Ishikawa (cell line): ENCODE measurements around the gene MAMLD1.

Experiments
- CEBPB ChIP-seq: IDR thresholded peaks from 2 replicates; pipeline ENCODE4 v1.6.1; 2012
- CREB1 ChIP-seq: IDR thresholded peaks from 2 replicates; pipeline ENCODE4 v1.6.1; 2012; ENCODE audit warnings: low read depth
- EGR1 ChIP-seq: IDR thresholded peaks from 2 replicates; pipeline ENCODE4 v1.6.1; 2012
- EP300 ChIP-seq: IDR thresholded peaks from 2 replicates; pipeline ENCODE4 v1.6.1; 2012; ENCODE audit warnings: borderline replicate concordance
- FOXM1 ChIP-seq: IDR thresholded peaks from 2 replicates; pipeline ENCODE4 v1.6.1; 2012; ENCODE audit warnings: low read depth, borderline replicate concordance
- NFIC ChIP-seq: IDR thresholded peaks from 2 replicates; pipeline ENCODE4 v1.6.1; 2012
- RAD21 ChIP-seq: IDR thresholded peaks from 2 replicates; pipeline ENCODE4 v1.6.1; 2012; ENCODE audit warnings: low read depth
- TAF1 ChIP-seq: IDR thresholded peaks from 2 replicates; pipeline ENCODE4 v1.6.1; 2012; ENCODE audit warnings: low read depth, mild to moderate bottlenecking
- TCF12 ChIP-seq: IDR thresholded peaks from 2 replicates; pipeline ENCODE4 v1.6.1; 2012; ENCODE audit warnings: low read depth
- TEAD4 ChIP-seq: IDR thresholded peaks from 2 replicates; pipeline ENCODE4 v1.6.1; 2012
- YY1 ChIP-seq: IDR thresholded peaks from 2 replicates; pipeline ENCODE4 v1.6.1; 2012; ENCODE audit warnings: low read depth
- ZBTB7A ChIP-seq: IDR thresholded peaks from 2 replicates; pipeline ENCODE4 v1.6.1; 2012; ENCODE audit warnings: low read depth
- TF ChIP-seq, protein P1 (sequence below): IDR thresholded peaks from 2 replicates; pipeline ENCODE4 v1.6.1; 2012; ENCODE audit warnings: low read depth, mild to moderate bottlenecking
- TF ChIP-seq, protein P2 (sequence below): IDR thresholded peaks from 2 replicates; pipeline ENCODE4 v1.6.1; 2012
- TF ChIP-seq, protein P3 (sequence below): IDR thresholded peaks from 2 replicates; pipeline ENCODE4 v1.6.1; 2012

MAMLD1 gene

DNA sequence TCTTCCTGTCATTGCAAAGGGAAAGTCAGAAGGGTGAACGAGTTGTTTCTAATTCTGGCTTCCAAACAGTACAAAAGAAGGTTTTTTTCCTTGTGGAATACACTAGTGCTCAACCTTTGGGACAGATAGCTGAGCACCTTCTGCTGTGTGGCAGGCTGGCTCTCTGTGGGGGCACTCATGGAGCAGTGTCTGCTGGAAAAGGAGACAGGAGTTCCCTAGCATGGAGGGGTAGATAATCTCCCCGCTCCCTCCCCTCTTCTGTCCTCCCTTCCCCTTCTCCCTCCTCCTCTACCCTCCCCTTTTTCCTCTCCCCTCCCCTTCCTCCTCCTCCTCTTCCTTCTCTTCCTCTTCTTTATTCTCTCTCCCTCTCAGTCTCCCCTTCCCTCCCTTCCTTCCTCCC lies 142.9 kb downstream of the MAMLD1 start:
- TF ChIP-seq, protein P1, sequence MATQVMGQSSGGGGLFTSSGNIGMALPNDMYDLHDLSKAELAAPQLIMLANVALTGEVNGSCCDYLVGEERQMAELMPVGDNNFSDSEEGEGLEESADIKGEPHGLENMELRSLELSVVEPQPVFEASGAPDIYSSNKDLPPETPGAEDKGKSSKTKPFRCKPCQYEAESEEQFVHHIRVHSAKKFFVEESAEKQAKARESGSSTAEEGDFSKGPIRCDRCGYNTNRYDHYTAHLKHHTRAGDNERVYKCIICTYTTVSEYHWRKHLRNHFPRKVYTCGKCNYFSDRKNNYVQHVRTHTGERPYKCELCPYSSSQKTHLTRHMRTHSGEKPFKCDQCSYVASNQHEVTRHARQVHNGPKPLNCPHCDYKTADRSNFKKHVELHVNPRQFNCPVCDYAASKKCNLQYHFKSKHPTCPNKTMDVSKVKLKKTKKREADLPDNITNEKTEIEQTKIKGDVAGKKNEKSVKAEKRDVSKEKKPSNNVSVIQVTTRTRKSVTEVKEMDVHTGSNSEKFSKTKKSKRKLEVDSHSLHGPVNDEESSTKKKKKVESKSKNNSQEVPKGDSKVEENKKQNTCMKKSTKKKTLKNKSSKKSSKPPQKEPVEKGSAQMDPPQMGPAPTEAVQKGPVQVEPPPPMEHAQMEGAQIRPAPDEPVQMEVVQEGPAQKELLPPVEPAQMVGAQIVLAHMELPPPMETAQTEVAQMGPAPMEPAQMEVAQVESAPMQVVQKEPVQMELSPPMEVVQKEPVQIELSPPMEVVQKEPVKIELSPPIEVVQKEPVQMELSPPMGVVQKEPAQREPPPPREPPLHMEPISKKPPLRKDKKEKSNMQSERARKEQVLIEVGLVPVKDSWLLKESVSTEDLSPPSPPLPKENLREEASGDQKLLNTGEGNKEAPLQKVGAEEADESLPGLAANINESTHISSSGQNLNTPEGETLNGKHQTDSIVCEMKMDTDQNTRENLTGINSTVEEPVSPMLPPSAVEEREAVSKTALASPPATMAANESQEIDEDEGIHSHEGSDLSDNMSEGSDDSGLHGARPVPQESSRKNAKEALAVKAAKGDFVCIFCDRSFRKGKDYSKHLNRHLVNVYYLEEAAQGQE: no peak
- TF ChIP-seq TAF1 (no peak), YY1 (no peak), FOXM1 (no peak), NFIC (no peak), TCF12 (no peak), ZBTB7A (no peak), EP300 (no peak), RAD21 (no peak), EGR1 (no peak), TEAD4 (no peak), CEBPB (no peak), CREB1 (no peak)
- TF ChIP-seq, protein P2, sequence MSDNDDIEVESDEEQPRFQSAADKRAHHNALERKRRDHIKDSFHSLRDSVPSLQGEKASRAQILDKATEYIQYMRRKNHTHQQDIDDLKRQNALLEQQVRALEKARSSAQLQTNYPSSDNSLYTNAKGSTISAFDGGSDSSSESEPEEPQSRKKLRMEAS: no peak
- TF ChIP-seq, protein P3, sequence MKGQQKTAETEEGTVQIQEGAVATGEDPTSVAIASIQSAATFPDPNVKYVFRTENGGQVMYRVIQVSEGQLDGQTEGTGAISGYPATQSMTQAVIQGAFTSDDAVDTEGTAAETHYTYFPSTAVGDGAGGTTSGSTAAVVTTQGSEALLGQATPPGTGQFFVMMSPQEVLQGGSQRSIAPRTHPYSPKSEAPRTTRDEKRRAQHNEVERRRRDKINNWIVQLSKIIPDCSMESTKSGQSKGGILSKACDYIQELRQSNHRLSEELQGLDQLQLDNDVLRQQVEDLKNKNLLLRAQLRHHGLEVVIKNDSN: no peak

DNA sequence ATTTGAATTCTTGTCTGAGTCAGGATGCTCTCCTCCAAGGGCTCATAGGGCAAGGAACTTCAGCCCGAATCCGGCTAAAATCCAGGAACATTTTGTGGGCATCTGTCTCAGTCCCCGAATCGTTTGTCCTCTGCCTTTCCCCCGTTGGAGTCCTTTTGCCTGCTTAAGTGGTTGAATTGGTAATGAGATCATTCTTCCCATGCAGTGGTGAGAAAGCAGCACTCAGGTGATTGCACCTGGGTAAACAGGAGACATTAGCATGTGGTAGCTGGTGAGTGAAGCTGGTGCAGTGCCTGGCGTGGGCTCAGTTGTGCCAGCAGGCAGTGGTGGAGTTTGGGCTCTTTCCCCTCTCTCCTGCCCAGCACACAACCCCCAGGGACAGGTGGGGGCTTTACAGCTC lies 143.4 kb downstream of the MAMLD1 start:
- no peak for TF ChIP-seq ZBTB7A
- no peak for TF ChIP-seq FOXM1
- TF ChIP-seq CREB1: no peak
- TF ChIP-seq TAF1: no peak

DNA sequence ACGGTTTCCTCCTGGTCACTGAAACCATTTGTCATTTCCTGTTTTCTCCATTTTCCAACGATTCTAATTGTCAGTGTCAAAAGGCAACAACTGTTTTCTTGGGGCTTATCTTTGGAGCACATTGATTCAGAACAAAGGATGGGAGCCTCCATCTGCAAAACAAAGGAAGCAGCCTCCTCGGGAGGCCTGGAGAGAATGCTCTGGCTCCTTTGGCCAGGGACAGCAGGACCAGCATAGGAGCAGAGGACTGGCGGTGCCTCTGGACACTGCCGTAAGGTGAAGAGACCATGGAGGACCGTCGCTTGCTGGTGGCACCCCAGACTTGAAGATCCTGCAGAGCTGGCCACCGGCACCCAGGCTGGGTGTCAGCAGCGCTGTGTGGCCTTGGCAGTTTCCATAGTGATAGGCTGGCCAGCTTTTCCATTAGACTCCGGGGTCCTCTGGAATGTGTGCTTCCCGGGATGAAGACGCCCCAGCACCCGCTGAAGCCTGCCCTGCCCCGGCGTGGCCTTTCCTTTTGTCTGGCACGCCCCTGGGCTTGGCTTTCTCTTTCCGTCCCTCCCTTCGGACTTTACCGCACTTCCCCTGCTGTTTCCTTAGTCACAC lies 144.2 kb downstream of the MAMLD1 start:
- no peak for TF ChIP-seq EP300
- TF ChIP-seq TAF1: no peak
- TF ChIP-seq CEBPB: no peak
- no peak for TF ChIP-seq TEAD4
- TF ChIP-seq CREB1: no peak
- TF ChIP-seq FOXM1: no peak
- no peak for TF ChIP-seq YY1
- no peak for TF ChIP-seq ZBTB7A
- TF ChIP-seq, protein P1: no peak
- TF ChIP-seq RAD21: no peak
- no peak for TF ChIP-seq TCF12

DNA sequence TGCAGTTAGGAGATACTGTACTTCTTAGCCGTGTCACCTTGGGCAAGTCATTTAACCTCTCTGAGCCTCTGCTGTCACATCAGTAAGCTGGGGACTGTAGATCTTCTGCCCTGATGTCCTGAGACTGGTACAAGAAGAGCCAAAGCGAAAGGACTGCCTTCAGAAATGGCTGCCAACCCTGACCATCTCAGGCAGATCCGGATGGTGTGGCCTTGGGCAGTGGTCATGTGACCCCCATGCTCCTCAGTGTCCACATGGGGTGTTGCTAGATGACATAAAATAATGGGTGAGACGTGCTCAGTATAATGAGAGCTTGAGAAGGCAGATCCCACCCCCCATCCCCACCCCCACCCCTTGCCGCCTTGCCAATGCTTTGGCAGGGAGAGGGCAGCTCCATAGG lies 144.9 kb downstream of the MAMLD1 start:
- TF ChIP-seq CEBPB: no peak
- TF ChIP-seq ZBTB7A: no peak
- TF ChIP-seq NFIC: no peak
- no peak for TF ChIP-seq YY1
- TF ChIP-seq, protein P1: no peak
- no peak for TF ChIP-seq TAF1

DNA sequence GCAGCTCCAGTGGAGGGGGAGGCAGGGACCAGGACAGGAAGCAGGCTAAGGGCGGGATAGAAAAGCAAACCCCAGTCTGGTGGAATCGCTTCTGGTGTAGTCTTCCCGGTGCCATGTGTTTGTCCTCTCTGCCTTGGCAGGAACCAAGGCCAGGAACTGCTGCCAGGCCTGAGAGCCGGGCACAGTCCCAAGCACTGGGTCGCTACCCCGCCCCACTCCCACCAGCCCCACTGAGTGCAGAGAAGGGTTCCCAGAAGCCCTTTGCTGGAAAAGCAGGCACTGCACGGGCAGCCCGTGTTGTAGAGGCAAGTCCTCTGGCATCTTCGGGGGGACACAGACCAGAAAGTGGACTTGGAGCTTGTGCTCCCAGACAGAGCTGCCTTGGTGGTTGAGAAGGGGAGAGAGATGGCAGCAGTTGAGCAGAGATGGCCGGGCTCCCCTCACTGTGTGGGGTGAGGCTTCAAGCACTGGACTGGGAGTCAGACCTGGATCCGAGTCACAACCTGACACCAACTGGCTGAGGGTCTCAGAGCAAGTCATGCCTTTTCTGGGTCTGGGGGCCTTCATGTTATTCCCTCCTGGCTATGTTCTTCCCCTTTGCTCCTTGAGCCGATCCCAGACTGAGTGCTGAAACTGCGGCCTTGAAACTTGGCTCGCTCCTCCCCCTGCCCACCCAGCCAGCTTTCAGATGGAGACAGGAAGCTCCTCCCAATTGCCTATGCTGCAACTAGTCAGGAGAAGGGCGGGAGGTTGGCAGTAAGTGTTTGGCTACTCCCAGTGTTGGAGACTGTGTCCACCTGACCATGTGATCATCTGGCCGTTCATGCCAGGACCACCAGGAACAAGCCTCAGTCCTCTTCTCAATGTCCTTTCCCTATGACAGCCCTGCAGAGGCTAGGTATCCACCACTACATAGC lies 145.6 kb downstream of the MAMLD1 start:
- TF ChIP-seq TEAD4: no peak
- TF ChIP-seq TAF1: no peak
- TF ChIP-seq CEBPB: no peak
- TF ChIP-seq NFIC: no peak
- TF ChIP-seq ZBTB7A: no peak
